Epidermal melanocyte (primary cell): Measurements from ENCODE around the gene AFTPH.
A peak's percentile ranks its signal among the peaks of the same experiment; 100 is the strongest.

ENCODE experiments used
- DNase-seq: peaks from one replicate; pipeline ENCODE4 v3.0.0; 2011; ENCODE audit warnings: low spot score; ENCODE audit not compliant: insufficient read length

The AFTPH gene, protein sequence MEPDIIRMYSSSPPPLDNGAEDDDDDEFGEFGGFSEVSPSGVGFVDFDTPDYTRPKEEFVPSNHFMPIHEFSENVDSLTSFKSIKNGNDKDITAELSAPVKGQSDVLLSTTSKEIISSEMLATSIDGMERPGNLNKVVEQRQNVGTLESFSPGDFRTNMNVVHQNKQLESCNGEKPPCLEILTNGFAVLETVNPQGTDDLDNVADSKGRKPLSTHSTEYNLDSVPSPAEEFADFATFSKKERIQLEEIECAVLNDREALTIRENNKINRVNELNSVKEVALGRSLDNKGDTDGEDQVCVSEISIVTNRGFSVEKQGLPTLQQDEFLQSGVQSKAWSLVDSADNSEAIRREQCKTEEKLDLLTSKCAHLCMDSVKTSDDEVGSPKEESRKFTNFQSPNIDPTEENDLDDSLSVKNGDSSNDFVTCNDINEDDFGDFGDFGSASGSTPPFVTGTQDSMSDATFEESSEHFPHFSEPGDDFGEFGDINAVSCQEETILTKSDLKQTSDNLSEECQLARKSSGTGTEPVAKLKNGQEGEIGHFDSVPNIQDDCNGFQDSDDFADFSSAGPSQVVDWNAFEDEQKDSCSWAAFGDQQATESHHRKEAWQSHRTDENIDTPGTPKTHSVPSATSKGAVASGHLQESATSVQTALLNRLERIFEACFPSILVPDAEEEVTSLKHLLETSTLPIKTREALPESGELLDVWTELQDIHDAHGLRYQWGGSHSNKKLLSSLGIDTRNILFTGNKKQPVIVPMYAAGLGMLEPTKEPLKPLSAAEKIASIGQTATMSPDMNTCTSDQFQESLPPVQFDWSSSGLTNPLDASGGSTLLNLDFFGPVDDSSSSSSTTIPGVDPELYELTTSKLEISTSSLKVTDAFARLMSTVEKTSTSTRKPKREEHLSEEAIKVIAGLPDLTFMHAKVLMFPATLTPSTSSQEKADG

DNA sequence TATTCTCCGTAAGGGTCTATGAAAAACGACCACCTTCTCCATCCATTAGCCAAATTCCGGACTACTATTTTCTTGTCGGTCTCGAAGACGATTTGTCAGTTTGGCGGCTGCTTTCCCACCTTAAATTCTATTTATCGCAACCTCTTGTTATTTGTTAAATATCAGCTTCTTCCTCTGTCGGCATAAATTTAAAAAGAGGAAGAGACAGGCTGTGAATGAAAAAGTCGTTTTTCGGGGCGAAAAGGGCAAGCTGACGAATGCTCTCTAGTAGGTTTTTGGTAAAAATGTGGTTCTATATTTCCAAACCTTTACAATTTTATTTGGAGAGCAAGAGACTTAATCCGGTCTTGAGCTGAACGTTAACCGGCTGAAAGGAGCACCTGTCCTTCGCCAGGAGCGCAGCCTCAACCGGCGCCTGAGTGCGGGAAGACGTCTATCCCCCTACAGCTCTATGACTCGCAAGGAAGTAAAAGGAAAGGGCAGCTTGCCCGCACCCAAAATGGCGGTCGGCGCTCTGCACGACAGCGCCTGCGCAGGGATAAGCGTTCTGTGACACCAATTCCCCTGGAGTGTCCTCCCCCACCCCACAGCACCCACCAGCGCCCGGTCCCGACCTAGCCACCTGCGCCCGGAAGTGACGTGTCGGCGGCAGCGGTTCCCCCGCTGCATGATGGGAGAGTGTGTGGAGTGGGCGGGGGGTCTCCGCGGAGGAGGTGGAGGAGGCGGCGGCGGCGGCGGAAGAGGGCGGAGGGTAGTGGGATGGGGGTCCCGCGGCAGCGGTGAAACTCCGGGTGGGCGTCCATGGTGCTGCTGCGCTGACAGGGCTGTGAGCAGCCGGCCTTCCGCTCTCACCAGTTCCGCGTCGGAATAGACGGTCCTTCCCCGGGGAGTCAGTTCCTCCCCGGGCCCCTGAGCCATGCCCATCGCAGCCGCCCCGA, at the start of gene AFTPH:
Gene AFTPH, plus strand, starts transcription at position 663 of the 938 bp plus-strand sequence. CDS start 27,147 bp downstream, outside the sequence.
- peak; percentile 98 for DNase-seq

DNA sequence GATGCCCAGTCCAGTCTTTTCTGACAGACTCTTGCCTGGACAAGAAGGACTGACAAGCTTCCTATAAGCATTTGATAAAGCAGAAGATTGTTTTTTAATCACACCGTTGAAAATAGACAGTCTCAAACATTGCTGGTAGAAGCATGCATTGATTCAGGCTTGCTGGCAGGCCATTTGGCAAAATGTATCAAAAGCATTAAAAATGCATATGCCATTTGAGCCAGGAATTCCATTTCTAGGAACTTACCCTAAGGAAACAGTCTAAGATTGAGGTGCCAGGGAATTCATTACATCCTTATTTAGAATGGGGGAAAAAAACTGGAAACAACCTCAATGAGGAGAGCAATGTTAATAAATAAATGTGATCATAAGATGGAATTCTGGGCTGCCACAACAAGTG, 49.5 kb upstream of the AFTPH start:
- DNase-seq: no peak

DNA sequence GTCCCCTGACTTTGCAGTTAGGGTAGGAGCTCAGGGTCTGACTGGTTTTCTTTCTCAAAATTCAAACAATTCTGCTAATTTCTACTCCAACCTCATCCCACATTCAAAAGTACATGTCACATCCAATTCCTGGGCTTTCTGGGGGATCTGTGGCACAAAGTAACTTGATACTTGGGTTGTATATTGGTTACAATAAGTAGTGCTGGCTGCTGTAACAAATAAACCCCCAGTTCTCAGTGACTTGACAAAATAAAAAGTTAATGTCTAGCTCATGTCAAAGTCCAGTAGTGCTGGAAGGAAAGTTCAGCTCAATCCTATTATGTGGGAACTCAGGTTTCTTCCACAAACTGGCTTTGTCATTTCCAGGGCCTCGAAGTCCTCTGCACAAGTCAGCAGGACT, 47.1 kb upstream of the AFTPH start:
- no peak for DNase-seq

DNA sequence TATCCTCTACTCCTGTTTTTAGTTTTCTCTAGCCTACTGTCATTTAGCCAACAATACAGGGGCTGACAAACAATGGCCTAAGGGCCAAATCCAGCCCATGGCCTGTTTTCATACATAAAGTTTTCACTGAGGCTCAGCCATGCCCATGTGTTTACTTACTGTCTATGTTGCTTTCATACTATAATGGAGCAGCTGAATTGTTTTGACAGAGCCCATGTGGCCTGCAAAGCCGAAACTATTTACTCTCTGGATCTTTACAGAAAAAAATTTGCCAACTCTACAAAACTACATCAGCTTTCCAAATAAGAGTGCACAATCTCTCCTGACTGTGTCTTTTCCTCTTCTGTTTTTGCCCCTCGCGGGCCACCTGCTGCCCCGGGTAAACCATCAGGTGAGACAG, 46.1 kb upstream of the AFTPH start:
- no peak for DNase-seq

DNA sequence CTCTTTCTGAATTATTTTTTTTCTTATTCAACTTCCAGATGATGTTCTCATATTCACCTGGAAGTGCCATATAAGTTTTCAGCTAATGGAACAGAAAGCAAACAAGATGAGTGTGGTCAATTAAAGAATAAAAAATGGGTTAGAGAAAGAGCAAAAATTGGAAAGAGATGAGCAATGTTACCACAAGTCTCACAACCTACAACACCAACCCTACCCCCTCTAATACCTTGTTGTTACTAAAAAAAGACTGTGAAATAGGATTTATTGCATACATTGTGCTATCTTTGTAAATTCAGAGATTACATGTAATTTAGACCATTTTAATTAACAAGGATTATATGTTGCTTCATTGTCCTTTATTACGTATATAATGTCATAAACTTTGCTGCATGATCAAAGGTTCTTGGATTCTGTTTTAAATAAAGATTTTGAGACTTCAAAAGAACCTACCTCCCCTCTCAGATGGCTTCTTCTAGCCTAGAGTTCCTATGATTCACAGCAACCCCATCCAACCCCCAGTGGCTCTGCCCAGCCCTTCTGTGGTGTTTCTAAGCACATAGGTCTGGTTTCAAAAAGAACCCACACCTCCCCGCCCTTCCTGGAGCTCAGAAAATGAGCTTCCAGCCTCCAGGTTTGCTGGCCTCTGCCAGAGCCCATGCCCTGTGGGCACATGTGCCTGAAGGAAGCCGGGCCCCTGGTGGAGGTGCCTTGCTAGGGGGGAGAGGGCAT, 45.5 kb upstream of the AFTPH start:
- DNase-seq: no peak

DNA sequence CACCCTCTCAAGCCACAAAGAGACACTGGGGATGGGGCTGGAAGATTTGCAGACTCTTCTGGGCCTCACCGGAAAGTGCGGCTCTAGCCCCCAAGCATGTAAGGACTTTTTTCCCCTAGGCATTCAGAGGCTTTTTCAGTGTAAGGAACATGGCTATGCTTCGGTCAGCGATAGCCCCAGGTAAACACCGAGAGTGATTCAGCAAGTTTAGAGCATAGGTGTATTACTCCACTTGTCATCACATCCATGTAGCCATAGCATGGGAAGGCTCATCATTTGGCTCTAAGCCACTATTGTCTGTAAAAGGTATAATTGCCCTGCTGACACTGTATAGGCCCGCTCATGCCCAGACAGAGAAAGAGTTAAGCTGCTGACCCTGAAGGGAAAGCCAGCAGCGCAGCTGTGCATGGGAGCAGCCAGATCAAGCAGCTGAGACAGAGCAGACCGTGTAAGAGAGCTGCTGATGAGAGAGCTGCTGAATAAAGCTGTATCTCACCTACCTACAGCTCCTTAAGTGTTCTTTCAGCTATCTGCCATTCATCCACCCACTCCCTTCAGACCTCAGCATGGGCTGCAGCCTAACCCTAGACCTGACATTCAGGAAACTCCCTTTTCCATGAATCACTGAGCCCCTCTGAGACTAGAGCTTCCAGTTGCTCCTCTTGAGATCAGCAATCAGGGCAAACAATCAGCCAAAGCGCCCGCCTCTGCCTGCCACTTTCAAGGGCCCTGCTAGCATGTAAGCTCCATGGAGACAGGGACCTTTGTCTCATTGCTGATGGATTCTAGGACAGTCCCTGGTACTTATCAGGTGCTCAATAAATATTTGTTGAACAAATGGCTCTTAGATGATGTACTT, 44.6 kb upstream of the AFTPH start:
- no peak for DNase-seq

DNA sequence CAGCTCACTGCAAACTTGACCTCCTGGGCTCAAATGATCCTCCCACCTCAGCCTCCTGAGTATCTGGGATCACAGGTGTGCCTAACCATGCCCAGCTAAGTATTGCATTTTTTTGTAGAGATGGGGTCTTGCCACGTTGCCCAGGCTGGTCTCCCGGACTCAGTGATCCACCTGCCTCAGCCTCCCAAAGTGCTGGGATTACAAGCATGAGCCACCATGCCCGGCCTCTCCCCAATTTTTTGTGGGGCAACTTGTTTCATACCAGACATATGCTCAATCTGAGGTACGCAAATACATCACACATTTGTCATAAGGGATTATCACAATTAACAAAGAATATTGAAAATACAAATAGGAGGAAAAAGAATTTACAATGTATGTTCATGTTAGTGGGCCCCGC, 42.5 kb upstream of the AFTPH start:
- DNase-seq: no peak

DNA sequence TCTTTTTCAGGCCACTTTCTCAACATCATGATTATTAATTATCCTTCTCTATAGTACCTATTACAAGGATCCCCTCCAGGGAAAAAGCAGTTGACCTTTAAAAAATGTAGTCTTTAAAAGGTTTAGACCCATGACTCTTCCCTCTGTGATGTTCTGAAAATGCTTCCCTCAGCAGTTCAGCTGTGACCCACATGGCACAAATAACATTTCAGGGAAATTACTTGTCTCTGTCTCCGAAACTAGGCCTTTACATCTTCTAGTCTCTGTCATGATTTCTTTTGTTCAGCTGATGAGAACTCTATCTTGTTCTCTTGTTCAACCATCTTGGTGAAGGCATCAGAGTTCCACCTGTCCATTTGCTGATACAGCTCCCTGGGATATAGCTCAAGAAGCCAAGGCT, 41.9 kb upstream of the AFTPH start:
- DNase-seq: no peak

DNA sequence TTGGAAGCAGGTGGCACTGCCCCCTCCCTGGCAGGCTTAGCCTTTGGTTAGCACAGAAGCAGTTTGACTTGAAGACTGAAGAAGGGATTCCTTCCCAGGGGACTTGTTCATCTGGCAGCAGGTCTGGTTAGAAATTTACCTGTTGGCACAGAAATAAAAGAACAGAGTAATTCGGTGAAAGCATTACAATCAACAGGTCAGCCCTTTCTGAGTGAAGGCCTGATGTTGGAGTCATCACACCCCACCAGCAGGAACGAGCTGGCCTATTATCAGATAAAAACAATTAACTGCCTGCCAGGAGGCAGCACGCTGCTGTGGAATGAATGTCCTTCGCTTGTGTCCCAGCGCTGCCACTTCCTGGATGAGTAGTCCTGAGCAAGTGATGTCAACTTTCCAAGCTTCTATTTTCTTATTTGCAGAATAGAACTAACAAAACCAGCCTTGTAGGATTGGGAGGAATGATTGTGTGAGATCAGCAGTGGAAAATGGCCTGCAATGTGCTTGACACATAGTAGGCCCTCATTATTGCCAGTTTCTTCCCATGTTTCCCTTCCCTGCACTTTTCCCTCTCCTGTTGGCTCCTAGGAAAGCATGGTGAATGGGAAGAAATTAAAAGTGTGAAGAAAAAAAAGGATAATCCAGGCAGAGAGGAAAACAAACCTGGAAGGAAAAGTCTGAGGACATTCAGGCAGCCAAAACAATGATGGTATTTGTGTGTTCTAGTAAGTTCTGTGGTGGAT, 41.2 kb upstream of the AFTPH start:
- no peak for DNase-seq

DNA sequence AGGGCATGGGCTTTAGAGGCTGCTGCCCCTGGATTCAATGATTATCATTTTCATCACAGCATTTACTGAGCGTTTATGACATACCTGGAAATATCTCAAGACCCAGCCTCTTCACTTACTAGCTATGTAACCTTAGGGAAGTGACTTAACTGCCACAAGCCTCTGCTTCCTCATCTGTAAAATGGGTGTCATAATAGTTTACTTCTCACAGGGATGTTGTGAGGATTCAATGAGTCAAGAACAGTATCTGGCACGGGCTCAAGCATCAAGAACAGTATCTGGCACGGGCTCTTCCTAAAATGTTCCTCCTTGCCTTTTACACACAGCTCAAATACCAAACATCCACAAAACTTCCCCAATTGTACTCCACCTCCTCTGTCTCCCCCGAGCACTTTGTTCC, 38.8 kb upstream of the AFTPH start:
- no peak for DNase-seq

DNA sequence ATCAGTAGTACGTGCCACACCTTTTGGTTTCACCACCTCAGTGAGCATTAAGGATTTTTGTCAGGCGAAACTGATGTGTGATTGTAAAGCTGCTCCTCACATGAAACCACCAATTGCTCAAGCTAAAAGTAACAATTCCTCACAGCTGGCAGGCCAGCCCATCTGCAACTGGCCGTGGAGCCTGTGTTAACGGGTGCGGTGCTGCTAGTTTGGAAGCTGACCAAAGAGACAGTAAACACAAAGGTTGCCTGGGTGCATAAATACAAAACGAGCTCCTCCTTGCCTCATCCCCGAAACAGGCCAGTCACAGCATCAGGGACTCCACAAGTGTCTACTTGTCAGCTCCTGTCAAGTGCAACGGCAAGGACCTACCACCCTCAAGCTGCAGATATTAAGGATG, 38.2 kb upstream of the AFTPH start:
- no peak for DNase-seq

DNA sequence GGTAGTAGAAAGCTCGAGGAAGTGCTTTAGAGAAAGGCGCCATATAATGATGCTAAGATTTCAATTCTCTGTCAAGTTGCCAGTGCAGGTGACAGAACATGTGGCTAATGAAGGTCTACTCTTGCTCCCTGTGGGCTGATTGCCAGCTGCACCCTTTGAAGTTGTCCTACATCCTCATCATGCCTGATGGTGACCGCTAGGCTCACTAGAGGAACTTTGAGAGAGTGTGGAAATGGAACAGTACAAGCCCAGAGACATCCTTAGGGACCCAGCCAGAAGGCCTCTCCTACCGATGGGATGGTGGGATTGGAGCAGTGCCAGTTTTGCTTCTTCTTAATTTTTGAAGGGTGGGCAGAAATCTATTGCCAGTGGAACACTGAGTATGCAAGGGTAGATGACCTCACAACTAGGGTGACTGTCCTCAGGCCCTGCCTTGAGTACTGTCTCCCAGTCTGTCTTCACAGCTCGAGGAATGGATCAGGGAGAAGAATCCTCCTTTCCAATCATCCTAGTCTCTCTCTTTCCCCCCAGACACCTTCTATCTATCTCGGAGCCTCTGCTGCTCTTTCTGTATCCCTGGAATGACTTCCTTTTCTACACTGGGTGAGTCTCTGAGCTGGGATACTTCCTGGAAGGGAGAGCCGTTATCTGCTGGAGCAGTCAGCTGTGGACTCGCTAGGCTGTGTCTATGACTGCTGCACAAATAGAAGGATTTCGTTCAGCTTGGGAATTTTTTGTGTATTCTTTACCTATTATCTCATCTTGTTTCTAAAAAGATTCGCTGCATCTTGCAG, 36.7 kb upstream of the AFTPH start:
- DNase-seq: no peak

DNA sequence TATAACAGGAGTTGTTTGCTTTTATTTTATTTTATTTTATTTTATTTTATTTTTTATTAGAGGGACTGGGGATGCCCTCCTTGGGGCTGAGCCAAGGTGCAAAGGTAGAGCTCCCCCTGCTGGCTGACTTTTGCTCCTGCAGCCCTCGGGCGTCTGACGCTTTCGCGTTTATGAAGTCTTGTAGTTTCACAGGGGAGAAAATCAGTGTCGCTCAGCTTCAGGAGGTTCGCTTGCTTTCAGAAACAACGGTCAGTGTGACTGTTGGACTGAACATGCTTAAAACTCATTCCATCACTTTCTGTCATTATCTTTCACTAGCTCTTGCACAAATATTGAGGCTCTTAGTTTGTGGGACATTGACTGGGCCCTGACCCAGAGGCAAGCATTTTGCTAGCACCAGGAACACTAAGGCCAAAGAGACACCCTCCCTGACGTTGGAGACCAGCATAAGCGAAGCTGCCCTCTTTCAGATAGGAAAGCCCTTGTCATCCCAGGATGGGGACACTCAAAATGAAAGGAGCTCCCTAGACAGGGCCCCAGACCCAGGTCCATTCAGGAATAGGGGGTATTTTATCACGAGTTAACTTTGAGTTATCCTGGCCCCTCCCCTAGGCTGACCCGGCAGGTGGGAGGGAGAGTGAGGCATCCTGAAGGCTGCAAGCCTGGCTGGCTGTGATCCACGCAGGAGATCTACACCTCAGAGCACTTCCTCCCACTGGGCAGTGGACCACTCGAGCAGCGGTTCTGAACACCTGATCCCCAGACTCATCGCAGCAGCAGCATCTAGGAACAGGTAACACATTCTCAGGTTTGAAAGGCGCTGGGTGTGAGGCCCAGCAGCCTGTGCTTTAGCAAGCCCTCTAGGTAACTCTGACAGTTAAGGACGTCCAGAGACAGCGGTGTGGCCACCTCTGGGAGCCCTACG, 35.8 kb upstream of the AFTPH start:
- no peak for DNase-seq

DNA sequence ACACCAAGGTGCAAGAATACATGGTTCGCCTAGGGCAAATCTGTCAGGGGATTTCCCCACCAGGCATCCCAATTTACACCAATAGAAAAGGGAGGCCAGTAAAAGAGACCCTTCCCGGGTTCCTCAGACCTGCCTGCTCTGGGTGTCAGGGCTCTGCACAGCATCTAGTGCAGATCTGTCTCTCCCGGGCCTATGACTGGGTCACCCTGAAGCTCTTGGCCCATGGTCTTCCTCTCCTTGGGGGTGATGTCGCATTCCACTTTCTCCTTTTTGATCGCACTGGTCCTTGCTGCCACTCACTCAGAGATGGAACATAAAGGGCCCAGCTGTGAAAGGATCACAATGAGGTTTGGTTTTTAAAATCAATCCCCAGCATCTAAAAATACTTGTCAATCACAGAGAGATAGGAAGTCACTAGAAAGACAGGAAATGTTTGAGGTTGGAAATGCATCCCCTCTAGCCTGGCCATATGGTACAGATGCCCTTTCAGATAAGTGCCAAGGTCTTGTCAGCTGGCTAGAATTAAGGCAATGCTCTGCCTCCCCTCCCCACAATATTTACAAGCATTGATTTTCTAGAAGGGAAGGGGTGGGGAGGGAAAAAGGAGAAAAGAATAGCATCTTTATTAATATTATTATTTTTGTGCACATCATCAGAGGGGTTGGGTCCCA, 34.9 kb upstream of the AFTPH start:
- DNase-seq: no peak

DNA sequence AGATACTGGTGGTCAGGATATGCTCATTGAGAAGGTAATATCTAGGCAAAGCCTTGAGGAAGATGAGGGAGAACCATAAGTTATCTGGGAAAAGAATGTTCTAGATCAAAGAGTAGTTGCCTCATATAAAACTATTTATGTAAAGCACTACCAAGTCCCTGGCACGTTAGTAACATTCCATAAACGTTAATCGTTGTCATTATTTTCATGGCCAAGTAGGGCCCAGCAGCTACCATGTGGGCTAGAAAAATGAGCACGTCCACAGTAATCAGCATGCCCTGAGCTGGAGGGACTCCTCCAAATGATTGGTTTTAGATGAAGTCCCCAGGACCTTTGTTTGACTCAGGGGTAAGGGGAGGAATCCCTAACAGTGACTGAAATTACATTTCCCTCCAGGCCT, 32.7 kb upstream of the AFTPH start:
- no peak for DNase-seq

DNA sequence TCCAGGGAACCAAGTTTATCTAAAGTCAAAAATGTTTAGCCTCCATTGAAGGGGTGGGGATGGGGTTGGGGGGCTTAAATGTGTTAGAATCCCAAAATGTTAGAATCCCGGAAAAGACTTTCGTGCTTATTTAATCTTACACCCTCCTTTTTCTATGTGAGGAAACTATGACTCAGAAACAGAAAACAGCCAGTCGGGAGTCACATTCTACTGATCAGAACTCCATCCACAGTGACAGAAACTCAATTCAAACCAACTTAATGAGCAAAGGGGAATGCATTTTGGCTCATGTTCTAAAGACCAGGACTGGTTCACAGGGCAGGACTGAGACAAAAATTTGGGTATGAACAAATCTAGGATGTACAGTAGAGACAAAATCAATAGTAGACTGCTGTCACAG, 31.9 kb upstream of the AFTPH start:
- no peak for DNase-seq

DNA sequence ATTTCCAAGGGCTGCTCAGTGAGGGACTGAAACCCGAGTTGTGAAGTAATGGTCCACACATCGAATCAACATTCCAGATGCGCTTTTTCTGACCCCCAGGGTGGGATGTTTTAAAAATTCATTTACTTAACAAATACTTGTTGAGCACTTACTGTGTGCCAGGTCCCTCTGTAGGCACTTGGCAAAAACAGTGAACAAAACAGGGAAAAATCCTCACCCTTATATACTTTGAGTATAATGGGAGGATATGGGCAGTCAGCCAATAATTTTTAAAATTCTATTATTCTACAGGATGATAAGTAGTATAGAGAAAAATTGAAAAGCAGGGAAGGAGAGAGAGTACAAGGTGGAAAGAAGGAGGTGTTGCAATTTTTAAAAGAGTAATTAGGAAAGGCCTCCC, 31.3 kb upstream of the AFTPH start:
- DNase-seq: no peak
